ENCODE measurements around the gene ATP2B2.

GRCh38 chr3:10467904-10468612 lies 37.3 kb downstream of the ATP2B2 start:
- no peak for TF ChIP-seq CTCF (IDR thresholded peaks at IDR 0.05)
- TF ChIP-seq POLR2A (IDR thresholded peaks at IDR 0.05), result no peak
- no peak for TF ChIP-seq POLR2AphosphoS5 (IDR thresholded peaks at IDR 0.05)
